Kidney epithelial cell (primary cell): ENCODE measurements around the gene DCDC2B. TPM values are rescaled to one million over a fixed set of nuclear protein-coding genes. Genes with fewer than 3 reads are reported as not detected.
"Not testable (repeated sequence)": the region's sequence is repeated elsewhere in the genome, so short reads cannot be mapped to it uniquely, and the experiment has no call there.

Experiments
- DNase-seq: peaks from one replicate; pipeline ENCODE4 v3.0.0-alpha.2; 2010; ENCODE audit warnings: low read depth
- H3K27me3 ChIP-seq: 2 replicates; pipeline ENCODE4 v1.6.0; 2011; ENCODE audit warnings: low read length; ENCODE audit not compliant: control insufficient read depth, insufficient read depth
- H3K36me3 ChIP-seq: 2 replicates; pipeline ENCODE4 v1.5.1; 2011; ENCODE audit warnings: low read length; ENCODE audit not compliant: control insufficient read depth, insufficient read depth
- H3K4me3 ChIP-seq: 2 replicates; pipeline ENCODE4 v1.5.1; 2011; ENCODE audit warnings: low read depth, mild to moderate bottlenecking, control low read depth, low read length
- CTCF ChIP-seq: IDR thresholded peaks from 2 replicates; pipeline ENCODE4 v1.5.1; 2011; ENCODE audit warnings: mild to moderate bottlenecking, moderate library complexity, low read length, control low read depth, inconsistent platforms; ENCODE audit not compliant: insufficient read depth, poor library complexity, severe bottlenecking
- total RNA-seq: library from RNA; depleted of rRNA; stranded (reverse); fragments of >200 nt; gene quantifications from 2 replicates; pipeline ENCODE4 v1.2.3, GENCODE V29; 2015

DCDC2B gene
- not detected in 2 replicates for total RNA-seq

GRCh38 chr1:32208891-32209328, at the start of gene DCDC2B:
Gene DCDC2B (plus strand): TSS chr1:32209089. CDS start chr1:32209094, 5 bp downstream.
- no peaks in the 10 kb centered on the region for H3K36me3 ChIP-seq
- peak; percentile 65 for DNase-seq
- no peak for TF ChIP-seq CTCF
- H3K27me3 ChIP-seq: no peaks in the 10 kb centered on the region
- H3K4me3 ChIP-seq: no peak within 1 kb of the TSS

- no peak for DNase-seq
- no peaks in the 10 kb centered on the region for H3K27me3 ChIP-seq
- H3K4me3 ChIP-seq: no peak overlapping the region
- H3K36me3 ChIP-seq: no peaks in the 10 kb centered on the region
- TF ChIP-seq CTCF: no peak
Observed at GRCh38 chr1:32159189-32159588, 49.7 kb upstream of the DCDC2B start.

- no peak for TF ChIP-seq CTCF
- DNase-seq: no peak
- Histone ChIP-seq H3K27me3 (no peaks in the 10 kb centered on the region), H3K4me3 (no peak overlapping the region), H3K36me3 (no peaks in the 10 kb centered on the region)
Observed at GRCh38 chr1:32163405-32163804, 45.5 kb upstream of the DCDC2B start.

- not testable (repeated sequence) for H3K27me3 ChIP-seq, H3K4me3 ChIP-seq, DNase-seq, H3K36me3 ChIP-seq
Observed at GRCh38 chr1:32165633-32166032, 43.3 kb upstream of the DCDC2B start.

- H3K27me3 ChIP-seq: no peaks in the 10 kb centered on the region
- H3K36me3 ChIP-seq: peaks cover 2% of the 10 kb centered on the region
- no peak for DNase-seq
- no peak for TF ChIP-seq CTCF
- H3K4me3 ChIP-seq: no peak overlapping the region
Observed at GRCh38 chr1:32170991-32171390, 37.9 kb upstream of the DCDC2B start.

- TF ChIP-seq CTCF: no peak
- peaks cover 2% of the 10 kb centered on the region for H3K36me3 ChIP-seq
Observed at GRCh38 chr1:32172621-32173245, 36.2 kb upstream of the DCDC2B start.

More at GRCh38 chr1:32172621-32173245, 36.2 kb upstream of the DCDC2B start:
- DNase-seq: no peak
- no peaks in the 10 kb centered on the region for H3K27me3 ChIP-seq
- no peak overlapping the region for H3K4me3 ChIP-seq
